NCI-H774 (cell line): ENCODE data around the gene ITGAL.
"Not testable (repeated sequence)": the region's sequence is repeated elsewhere in the genome, so short reads cannot be mapped to it uniquely, and the experiment has no call there.

ENCODE experiments used
- DNase-seq: peaks from one replicate; lab custom pipeline; 2025; lab: John Stamatoyannopoulos, UW

The ITGAL gene

DNA sequence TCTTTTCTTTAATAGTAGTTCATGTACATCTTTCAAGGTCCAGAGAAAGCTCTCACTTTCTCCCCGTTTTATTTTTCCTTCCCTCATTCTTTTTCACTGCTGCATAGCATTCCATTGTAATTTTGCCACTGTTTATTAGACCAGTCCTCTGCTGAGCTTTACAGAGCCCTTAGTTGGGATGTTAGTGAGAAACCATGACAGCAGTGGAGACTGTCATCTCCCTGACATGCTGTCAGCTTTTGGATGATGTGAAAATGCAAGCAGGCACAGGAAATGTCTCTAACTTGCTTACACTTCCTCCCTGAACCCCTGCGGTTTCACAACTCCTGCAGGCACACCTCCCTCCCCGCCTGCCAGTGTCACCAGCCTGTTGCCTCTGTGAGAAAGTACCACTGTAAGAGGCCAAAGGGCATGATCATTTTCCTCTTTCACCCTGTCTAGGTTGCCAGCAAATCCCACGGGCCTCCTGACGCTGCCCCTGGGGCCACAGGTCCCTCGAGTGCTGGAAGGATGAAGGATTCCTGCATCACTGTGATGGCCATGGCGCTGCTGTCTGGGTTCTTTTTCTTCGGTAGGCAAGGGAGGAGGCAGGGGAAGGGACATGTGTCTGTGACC, at the start of gene ITGAL:
Gene ITGAL, plus strand, starts transcription at position 415 of the 615 bp plus-strand sequence. Its CDS starts 96 bp downstream, at position 511.
- DNase-seq, result no peak

DNA sequence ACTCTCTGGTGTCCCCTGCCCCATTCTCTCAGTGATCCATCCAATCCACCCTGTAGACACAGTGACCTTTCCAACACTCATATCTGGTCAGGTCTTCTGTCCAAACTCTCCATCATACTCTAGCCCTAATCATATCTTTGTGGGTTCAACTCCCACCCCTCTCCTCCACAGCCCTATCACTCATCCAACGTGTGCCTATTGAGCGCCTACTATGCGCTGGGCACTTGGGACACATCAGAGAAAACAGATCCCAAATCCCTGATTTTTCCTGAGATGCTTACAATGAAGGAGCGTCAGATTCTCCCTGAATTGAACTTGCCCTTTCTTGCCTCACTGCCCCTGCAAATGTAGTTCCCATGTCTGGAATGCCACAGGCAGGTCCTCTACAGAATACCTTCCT, 44.5 kb upstream of the ITGAL start:
- no peak for DNase-seq

DNA sequence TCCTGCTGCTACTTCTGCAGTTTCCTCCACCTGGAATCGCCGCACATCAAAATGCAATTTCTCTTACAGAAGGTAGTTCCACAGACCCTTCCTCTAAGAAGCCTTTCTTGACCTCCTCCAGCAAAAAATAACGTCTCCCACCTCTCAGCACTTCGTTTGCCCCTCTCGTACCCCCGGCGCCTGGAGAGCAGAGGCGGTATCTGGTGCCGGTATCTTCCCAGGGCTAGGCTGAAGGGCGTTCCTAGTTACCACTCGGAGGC, 43.2 kb upstream of the ITGAL start:
- DNase-seq, result no peak

DNA sequence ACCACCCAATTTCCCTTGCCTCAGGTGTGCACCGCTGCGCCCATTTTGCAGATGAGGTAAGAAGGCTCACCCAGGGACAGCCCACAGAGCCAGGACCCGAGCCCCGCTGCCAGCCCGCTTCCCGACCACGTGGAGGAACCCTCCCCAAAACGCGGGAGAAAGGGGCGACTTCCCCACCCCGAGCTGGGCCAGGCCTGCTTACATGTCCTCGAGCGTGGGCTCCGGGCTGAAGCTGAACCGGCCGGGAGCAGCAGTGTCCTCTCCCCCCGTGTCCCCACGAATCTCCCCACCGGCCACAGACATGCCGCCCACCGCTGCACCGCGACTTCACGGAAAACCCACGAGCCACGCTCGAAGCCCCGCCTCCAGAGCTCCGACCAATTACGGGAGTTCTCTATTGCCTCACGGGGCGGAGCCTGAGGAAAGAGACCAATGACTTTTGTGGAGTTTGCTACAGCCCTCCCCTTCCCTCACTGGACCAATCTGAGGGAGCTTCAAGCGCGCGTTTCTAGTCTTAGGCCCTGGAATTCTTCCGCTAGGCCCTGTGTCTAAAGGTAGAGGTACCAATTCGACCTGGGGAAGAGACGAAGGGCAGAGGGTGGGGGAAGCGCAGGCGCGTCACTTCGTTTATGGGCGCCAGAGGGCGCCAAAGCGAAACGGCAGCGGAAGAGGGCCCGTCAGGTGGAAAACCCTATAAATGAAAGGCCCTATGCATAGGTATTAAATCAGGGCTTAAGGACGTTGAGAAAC, 42.7 kb upstream of the ITGAL start, which contains the start of gene DCTPP1:
Gene DCTPP1, minus strand, starts transcription at position 353 of the 750 bp plus-strand sequence. Its CDS starts 50 bp downstream, at position 303.
- peak; percentile 99 for DNase-seq

DNA sequence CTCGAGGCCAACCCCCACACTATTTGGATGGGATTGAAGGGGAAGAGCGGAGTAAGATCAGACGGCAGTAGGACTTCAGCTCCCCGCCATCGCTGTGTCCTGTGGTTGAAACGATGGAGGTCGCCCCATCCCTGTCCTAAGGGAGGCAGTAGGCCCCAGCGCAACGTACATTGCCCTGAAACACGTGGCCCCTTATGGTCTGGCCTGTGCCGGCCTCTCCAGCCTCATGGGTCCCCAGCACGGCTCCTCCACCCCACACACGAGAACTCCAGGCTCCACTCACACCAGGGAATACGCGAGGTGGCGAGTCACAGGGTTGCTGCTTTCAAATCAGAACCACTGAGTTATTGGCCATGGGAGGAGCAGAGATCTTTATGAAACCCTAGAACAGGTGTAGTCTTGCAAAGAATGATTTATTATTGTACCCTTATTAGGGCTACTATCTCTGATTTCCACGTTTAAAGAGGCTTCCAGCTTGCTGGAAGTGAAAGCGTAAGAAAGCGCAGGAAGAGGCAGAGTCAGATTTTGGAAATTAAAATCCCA, 42.0 kb upstream of the ITGAL start:
- DNase-seq, result no peak

DNA sequence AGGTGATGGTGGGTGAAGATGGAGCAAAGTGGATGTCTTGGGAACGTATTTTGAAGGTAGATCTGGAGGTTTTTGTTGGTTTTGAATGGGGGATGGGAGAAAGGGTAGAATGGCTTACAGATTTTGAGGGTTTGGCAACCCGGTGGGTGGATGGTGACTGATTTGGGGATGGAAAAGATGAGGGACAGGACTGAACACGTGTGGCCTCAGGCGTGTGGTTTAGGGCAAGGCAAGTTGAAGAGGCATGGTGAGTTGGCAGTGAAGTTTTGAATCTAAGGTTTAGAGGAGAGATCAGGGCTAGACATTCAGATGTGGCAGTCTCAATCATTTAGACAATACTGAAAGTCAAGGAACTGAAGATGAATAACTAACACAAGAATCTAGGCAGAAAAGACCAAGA, 37.7 kb upstream of the ITGAL start:
- no peak for DNase-seq

DNA sequence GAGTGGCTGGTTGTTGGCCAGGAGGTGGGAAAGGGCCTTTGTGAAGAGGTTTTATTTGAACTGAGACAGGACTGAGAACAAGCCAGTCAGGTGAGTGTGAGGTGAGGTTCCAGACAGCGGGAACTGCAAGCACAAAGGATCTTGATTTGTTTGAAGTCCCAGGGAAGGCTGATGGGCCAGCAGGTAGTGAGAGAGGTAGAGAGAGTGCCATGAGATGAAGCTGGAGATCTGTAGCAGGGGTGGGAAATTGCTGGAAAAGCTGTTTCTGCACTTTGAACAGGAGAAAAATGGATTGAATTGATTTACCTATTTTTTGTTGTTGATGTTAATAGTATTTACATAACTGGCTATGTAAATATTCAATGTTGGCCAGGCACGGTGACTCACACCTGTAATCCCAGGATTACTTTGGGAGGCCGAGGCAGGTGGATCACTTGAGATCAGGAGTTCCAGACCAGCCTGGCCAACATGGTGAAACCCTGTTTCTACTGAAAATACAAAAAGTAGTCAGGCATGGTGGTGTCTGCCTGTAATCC, 35.0 kb upstream of the ITGAL start:
- peak; percentile 78 for DNase-seq

DNA sequence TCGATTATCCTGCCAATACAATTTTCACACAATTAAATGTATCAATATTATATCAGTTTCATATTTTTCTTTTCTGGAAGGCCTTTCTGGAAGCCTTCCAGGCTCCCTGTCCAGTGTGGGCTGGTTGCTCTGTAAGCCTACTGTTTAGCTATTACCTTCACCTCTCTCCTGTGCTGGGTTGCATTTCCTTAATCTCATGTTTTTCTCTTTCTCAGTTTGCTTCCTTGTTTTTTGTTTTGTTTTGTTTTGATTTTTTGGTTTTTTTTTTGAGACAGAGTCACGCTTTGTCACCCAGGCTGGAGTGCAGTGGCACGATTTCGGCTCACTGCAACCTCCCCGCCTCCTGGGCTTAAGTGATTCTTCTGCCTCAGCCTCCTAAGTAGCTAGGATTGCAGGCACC, 33.7 kb upstream of the ITGAL start:
- no peak for DNase-seq

DNA sequence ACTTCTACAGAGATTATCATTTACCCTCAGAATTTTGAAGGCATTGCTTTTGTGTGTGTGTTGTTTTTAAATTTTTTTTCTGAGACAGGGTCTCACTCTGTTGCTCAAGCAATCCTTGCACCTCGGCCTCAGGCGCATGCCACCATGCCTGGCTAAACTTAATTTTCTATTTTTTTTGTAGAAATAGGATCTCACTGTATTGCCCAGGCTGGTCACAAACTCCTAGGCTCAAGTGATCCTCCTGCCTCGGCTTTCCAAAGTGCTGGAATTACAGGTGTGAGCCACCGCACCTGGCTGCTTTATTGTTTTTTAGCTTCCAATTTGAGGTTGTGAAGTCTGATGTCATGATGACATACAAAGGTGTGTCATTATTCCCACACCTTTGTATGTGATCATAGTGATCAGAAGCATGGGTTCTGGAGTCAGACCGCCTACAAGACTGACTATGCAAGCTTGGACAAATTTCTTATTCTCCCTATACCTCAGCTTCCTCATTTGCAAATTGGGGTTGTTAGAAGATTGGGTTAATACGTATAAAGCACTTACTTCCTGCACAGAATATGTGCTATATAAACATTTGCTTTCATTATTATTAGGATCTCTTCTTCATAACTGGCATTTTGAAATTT, 32.7 kb upstream of the ITGAL start:
- DNase-seq, result no peak

DNA sequence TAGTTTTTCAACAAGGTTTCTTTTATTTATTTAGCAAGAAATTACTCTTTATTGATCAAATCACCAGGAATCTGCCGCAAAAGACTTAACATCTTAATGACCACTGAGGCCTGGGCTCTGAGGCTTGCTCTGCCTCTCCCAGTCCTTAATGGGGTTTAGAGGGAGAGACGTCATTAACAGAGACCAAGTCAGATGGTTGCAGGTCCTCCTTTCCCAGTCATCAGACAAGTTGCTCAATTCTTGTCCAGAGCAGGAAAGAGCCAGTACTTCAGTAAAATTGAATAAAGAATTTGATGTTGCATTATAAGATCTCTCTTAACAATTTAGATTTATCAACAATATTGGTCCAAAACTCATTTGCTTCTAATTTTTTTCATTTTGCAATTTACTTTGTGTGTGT, 28.9 kb upstream of the ITGAL start:
- DNase-seq, result no peak

DNA sequence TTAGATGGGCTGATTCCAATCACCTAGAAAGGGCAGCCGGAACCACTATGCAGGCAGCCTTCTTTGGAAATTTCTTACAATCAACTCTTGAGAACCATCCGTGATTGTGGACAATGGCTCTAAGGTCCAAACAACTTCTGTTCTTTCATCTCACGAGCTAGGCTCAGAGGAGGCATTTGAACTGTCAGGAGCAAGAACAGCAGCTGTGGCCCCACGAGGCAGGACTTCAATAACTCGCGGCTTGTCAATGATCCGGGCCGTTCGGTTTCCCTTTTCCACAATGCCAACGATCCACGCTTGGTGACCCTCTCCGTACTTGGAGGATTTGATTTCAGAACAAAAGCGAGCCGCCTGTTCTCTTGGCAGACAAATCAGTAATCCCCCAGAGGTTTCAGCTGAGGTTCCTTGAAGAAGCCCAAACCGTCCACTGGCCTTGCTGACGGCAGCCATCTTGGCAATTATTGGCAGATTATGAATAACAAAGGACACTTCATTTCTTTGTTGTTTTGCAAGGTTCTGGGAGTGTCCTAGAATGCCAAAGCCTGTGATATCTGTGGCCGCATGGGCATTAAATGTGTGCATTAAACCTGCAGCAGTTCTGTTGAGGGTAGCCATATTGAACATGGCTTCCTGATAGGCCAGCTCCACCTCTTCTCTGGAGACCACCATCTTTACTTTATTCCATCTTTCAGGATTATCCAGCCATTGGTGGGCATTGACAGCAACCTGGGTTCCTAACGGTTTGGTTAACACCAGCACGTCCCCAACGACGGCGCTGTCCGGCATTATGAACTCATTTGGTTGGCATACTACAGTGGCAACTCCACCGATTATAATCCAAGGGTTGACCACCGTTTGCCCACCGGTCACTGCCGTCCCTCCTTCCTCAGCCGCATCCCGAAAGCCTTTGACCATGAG, 28.1 kb upstream of the ITGAL start:
- DNase-seq, result no peak

DNA sequence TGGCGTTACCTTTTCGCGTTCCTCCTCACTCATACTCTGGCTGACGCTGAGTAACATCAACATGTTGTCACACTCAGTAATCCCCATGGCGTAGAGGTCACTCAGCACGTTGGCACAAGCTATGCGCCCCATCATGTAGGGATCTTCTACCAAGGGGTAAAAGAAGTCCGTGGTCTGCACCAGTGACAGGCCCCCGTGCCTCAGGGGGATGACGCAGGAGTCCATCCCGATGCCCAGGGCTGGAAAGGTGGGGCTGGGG, 27.5 kb upstream of the ITGAL start:
- DNase-seq, result no peak

DNA sequence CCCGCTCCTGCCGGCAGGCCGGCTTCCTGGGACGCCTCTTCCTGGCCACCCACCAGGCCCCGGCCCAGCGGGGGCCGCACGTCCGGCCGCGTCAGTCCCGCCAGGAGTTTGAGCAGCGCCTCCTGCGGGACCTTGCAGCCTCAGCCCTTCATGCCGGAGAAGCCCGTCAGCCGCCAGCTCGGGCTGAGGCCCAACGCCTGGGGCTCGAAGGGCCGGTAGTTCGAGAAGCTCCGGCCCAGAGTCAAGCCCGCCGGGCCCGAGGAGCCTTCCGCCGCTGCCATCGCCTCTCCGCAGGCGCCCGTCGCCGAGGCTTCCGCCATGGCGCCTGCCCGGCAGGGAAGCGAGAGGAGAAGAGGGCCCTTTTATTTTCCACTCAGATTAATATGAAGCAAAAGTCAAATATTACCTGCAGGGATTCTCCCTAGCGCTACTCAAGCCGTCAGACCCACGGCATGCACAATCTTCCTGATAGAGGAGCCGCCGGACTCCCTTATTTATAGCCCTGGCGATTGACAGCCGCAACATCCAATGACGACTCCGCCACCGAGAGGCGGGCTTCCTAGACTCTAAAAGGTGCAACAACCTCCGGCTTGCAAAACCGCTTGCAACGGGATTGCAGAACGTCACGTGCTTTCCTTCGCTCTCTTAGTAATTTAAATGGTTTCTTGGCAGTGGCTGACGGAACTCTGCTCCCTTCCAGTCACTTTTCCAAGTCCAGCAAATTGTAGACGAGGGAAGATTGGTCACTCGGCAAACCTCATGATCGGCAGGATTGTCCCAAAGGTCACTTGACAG, 26.9 kb upstream of the ITGAL start, which contains the start of gene SEPHS2:
Gene SEPHS2, minus strand, starts transcription at position 467 of the 795 bp plus-strand sequence. Its CDS starts 147 bp downstream, at position 320.
- peak; percentile 93 for DNase-seq

DNA sequence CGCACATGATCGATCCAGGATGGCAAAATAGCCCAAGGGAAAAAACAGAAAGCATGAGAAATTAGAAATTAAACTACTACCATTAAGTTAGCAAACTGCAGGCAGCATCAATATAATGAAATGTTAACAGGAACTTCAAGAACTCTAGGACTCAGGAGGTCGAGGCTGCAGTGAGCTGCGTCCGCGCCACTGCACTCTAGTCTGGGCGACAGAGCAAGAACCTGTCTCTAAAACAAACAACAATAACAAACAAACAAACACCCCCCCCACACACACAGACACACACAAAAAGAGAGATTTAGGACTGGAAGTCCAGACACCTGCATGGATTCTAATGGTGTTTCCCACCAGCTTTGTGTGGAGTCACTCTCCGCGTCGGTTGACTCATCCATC, 26.3 kb upstream of the ITGAL start:
- no peak for DNase-seq

DNA sequence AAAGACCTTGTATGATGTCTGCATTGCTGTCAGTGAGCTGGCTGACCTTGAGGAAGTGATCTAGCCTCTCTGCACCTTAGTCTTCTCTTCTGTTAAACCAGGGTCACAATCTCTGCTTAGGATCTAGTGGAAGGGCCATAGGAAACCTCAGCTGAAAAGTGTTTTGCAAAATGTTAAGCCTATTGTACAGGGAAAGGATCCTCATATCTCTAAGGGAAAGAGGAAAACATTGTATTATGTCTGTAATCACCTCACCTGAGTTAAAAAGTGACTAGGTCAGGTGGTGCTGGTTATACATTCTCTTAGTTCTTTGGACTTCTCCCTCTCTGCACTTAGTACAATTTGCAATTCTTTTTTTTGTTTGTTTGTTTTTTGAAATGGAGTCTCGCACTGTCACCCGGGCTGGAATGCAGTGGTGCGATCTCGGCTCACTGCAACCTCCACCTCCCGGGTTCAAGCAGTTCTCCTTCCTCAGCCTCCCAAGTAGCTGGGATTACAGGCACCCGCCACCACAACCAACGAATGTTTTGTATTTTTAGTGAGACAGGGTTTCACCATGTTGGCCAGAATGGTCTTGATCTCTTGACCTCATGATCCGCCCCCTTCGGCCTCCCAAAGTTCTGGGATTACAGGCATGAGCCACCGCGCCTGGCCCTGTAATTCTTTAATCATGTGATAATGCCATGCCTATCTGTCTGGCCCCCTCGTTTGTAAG, 24.9 kb upstream of the ITGAL start:
- no peak for DNase-seq

DNA sequence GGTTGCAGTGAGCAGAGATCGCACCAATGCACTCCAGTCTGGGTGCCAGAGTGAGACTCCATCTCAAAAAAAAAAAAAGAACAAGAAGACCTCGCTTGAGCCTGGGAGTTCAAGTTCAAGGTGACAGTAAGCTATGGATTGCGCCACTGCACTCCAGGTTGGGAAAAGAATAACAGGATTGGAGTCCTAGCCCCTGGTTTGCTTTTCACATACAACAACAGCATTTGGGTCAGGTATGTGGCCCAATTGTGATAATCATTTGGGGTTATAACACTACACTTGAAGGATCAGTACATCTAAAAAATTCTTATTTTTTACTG, 23.5 kb upstream of the ITGAL start:
- no peak for DNase-seq

DNA sequence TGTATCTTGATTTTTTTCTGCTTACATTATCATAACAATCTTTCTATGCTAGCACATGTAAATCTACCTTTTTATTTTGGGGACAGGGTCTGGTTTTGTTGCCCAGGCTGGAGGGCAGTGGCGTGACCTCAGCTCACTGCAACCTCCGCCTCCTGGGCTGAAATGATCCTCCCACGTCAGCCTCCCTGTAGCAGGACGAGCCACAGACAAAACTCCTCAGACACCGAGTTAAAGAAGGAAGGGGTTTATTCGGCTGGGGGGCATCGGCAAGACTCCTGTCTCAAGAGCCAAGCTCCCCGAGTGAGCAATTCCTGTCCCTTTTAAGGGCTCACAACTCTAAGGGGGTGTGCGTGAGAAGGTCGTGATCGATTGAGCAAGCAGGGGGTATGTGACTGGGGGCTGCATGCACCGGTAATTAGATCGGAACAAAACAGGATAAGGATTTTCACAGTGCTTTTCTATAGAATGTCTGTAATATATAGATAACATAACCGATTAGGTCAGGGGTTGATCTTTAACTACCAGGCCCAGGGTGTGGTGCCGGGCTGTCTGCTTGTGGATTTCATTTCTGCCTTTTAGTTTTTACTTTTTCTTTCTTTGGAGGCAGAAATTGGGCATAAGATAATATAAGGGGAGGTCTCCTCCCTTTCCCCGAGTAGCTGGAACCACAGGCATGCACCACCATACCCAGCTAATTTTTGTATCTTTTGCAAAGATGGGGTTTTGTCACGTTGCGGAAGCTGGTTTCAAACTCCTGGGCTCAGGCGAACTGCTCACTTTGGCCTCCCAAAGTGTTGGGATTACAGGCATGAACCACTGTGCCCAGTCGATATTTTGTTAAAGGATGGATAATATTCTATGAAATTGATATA, 19.6 kb upstream of the ITGAL start:
- not testable (repeated sequence) for DNase-seq

DNA sequence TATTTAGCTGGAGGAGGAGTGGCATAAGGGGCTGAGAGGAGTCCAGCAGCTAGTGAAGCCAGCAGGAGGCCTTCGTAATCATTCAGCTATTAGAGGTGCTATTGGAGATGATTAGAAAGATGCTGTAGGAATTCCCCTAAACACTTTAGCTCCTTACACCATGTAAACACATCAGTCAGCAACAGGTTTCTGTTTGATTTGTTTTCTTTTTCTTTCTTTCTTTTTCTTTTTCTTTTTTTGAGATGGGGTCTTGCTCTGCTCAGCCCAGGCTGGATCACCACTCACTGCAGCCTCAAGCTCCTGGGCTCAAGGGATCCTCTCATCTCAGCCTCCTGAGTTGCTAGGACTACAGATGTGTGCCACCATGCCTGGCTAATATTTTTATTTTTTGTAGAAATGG, 16.2 kb upstream of the ITGAL start:
- no peak for DNase-seq

DNA sequence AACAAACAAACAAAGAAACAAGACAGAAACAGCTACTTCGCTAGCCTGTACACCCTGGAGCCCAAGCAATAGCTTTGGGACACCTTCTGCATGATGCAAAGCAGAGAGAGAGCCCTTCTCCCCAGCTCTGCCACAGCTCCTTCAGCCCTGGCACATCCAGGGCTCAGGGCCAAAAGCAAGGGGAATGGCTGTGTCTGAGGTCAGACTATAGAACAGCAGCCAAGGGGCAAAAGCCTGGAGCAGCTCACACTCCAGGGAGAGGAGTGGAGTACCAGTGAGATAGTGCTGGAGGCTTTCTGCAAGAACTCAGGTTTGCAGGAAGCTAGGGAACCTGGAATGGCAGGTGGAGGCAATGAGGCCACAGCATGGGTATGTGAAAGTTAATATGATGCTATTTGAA, 15.3 kb upstream of the ITGAL start:
- no peak for DNase-seq
